Activated CD8-positive, alpha-beta memory T cell treated with anti-CD3 and anti-CD28 coated beads, Interleukin-2, amount 50 U/mL, for 48 hours (primary cell): ENCODE measurements around the gene FBXW7.

Source experiments
- DNase-seq: peaks from one replicate; pipeline ENCODE4 v3.0.0-alpha.2; 2020

Gene FBXW7

GRCh38 chr4:152321398-152321797 lies 214.5 kb downstream of the FBXW7 start:
- no peak for DNase-seq

DNA sequence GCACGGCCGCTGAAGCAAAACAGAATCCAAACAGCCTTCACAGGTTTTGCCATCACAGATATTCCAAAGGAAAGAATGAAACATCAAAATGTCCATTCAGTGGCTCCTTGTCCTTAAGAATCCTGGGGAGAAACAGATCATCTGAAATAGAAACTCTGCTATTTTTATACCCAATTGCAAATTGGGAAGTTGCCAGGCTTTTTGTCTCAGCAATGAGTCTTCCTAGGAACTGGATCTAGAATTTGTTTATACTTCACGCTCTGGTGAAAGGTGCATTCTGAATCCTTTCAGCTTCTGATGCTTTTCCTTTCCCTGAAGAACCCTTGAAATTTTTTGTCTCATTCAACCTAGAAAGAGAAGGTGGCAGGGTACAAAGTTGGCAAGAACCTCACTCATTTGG lies 218.9 kb downstream of the FBXW7 start:
- DNase-seq = no peak

DNA sequence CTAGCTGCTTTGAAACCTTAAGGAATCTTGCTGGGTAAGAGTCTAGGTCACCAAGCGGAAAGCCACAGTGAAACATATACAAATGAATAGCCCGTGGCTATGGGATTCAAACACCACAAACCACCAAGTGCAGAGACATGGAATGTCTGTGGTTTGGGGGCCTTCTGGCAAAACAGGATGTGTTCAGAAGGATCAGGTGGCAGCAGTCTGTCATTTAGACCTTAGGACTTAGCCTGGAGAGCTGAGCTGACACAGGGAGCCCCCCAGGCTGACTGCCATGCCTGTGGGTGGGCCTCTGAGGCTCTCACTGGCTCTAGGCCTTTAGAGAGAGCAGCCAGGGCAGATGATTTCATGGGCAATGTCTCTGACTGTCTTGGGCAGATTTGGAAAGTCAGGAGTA lies 225.6 kb downstream of the FBXW7 start:
- DNase-seq = no peak

DNA sequence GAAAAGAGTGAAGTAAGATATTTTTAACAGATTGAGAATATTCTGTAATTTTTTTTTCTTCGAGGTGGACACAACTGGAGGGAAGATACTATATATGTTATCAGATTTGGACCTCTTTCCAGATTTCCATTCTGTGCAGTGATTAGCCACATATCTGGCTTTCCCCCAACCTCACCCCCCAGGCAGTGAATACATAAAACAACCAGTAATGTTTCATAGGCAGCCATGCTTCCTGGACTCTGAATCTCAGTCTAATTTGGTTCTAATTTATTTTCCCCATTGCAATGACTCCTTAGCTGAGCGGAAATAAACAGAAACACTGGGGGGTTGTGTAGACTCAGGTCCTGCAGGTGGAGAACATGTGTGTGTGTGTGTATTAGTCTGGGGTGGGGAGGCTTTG lies 226.5 kb downstream of the FBXW7 start:
- no peak for DNase-seq

GRCh38 chr4:152308951-152309350 lies 226.9 kb downstream of the FBXW7 start:
- DNase-seq = no peak

GRCh38 chr4:152307669-152308068 lies 228.2 kb downstream of the FBXW7 start:
- DNase-seq = no peak

GRCh38 chr4:152306541-152306940 lies 229.4 kb downstream of the FBXW7 start:
- no peak for DNase-seq

GRCh38 chr4:152304220-152304619 lies 231.7 kb downstream of the FBXW7 start:
- no peak for DNase-seq

DNA sequence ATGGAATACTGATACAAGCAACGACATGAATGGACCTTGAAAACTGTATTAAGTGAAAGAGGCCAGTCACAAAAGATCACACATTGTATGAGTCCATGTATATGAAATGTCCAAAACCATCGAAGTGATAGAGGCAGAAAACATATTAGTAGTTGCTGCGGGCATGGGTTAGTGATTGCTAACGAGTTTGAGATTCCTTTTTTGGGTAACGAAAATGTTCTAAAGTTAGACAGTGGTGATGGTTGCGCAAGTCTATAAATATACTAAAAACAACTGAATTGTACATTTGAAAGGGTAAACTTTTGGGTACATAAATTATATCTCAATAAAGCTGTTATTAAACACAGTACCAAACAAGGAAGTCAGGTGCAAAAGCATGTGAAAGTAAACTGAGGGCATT lies 234.5 kb downstream of the FBXW7 start:
- DNase-seq = no peak

GRCh38 chr4:152299553-152299952 lies 236.3 kb downstream of the FBXW7 start:
- DNase-seq = no peak

- DNase-seq = no peak
Observed at GRCh38 chr4:152296386-152296785, 239.5 kb downstream of the FBXW7 start.

- no peak for DNase-seq
Observed at GRCh38 chr4:152294765-152295164, 241.1 kb downstream of the FBXW7 start.

DNA sequence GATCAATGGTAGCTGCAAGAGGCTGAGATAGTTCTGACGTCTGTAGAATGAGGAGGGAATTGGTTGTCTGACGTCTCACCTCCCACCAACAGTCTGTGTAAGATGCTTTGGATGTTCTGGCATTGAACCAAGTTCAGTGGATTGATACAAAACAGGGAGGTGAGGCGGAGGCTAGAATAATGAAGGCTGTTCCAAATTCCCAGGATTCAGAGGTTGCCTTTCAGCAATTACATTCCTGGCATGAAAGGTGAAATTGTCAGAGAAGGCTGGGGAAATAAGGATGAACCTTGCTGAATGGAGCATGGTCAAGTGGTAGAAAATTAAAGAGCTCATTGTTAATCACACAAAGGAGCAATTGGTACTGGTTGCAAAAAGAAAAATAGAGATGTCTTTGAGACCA lies 241.6 kb downstream of the FBXW7 start:
- no peak for DNase-seq

- DNase-seq = no peak
Observed at GRCh38 chr4:152293527-152293926, 242.4 kb downstream of the FBXW7 start.

- DNase-seq = no peak
Observed at GRCh38 chr4:152290366-152290921, 245.4 kb downstream of the FBXW7 start.

DNA sequence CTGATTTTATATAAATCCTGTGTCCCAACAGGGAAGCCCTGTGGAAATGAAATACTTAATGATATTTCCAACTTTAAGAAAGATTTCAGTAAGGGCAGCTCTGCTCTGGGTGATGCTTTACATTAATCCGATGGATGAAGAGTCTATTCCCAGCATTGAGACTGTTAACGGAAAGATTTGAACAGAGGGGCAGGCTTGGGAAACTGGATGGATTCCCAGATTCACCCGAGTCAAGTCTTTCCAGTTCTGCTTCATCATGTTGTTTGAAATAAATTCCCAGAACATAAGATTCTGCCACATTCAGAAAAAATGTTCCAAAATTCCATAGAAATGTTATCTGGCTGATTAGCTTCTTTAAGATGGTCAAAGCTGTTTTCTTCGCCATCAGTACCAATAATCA lies 246.0 kb downstream of the FBXW7 start:
- DNase-seq = no peak

DNA sequence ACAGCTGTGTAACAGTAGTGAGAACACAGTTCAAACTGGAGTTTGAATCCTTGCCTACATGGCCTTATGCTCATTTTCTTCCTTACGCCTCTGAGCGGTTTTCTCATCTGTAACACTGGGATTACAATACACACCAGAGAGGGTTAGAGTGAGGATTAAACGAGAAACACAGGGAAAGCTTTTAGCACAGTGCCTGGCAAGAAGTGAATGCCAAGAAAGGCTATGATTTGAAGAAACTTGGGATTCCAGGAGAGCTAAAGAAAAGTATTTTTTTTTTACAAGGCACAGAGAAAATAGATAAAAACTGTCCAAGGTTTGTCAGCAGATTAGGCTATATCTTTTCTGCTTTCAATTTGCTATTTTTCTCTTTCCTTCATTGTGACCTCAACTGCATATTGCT lies 246.4 kb downstream of the FBXW7 start:
- DNase-seq = no peak

GRCh38 chr4:152283801-152284470 lies 252.0 kb downstream of the FBXW7 start:
- DNase-seq = no peak

GRCh38 chr4:152281822-152282221 lies 254.1 kb downstream of the FBXW7 start:
- DNase-seq = no peak

GRCh38 chr4:152281211-152281610 lies 254.7 kb downstream of the FBXW7 start:
- DNase-seq = no peak

DNA sequence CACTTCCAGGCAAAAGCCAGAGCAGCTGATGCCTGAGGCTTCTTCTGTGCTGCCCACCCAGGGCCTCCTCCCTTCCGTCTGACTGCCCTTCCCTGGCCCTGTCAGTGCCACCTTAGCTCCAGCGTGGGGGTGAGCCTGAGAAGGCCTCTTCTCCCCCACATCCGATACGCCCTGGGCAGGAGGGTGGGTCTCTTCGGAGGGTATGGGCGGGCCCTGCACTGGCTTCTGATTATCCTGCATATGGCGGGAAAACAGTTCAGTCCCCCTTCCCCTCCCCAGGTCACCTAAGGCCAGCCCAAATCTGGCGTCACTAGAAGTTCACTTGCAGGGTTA lies 256.7 kb downstream of the FBXW7 start:
- DNase-seq = no peak

DNA sequence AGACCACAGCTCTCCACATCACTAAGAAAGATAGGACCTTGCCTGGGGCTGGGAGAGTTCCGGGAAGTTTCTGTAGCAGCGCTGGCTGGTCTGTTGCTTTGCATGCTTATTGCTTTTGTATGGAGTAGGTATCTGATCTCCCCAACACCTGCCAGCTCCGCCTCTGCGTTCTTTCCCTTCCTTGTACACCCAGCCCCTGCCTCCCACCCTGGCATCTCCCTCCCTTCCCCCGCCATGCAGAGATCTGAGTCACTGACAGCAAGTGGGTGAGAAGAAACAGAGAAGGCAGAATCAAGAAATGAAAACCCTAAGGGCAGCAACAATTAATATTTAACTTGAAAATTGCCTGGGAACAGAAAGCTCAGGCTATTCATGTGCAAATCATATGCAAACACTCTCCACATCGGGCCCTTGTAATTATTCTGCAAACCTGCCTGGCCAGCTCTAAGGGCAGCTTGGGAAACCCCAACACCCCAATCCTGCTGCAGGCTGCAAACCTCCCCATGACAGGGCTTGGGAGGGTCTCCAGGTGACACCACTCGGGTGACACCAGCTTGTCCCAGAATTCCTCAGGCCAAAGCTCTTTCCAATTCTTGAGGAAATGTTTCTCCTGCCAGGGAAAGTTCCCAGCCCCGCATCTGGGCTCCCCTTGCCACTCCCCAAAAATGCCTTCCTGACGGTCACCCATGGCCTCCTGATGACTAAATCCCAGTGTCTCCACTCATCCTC lies 257.2 kb downstream of the FBXW7 start:
- DNase-seq = no peak

GRCh38 chr4:152278172-152278504 lies 257.8 kb downstream of the FBXW7 start:
- DNase-seq = no peak

GRCh38 chr4:152277333-152277732 lies 258.6 kb downstream of the FBXW7 start:
- no peak for DNase-seq

DNA sequence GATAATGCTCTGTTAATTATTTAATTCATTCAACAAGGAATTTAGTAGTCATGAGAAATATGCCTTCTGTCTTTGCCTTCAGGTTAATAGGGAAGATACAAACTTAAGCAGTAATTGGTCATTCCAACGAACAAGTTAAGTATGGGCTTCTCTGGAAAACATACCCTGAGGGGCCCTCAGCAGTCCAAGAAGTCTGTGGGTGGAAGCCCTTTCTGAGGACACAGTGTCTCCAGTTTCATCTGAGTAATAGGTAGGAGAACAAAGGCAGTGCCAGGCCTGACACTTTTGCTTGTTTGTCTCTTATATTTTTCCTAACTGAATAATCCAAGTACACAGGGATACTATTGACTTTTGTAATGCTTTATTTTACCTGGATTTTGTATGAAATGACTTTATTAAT lies 262.5 kb downstream of the FBXW7 start:
- DNase-seq = no peak
